ENCODE results near the gene FIGLA.

The FIGLA gene

DNA sequence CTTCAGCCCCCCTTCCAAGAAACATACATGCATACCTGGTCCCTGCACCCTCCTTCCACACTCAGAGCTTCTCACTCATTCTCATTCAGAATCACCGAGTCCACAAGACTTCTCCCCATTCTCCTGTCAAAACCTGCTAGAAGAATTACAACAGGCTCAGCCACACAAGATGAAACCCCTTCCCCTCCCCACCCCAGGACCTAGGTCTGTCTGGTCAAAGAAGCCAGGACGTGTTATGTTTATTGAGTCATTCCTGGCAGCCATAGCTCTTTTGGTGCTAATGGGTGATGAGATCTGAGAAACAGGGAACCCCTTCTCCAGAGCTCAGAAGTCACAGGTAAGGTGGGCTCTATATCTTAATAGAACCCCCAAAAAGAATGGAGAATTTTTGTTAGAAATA lies 21.0 kb downstream of the FIGLA start:
- DNase-seq: no peak

DNA sequence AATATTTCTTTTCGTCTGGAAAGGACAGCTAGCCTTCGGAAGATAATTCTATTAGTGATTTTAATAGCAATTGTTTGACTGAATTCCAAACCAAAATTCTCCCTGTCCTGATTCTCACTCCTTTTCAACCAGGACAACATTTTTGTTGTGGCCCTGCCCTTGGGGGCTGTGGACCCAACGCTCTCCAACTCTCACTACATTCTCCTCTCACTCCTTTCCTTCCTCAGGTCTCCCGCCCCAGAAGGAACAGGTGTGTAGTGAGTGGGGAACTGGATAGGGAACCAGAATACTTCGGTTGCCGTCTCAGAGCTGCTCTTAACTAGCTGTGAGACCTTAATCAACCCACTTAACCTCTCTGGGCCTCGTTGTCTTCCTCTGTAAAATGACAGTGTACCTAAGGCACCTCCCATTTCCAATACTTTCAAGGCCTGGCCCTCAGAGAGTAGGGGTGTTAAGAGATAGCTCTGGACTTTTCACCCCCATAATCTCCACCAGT lies 21.8 kb downstream of the FIGLA start:
- no peak for DNase-seq

DNA sequence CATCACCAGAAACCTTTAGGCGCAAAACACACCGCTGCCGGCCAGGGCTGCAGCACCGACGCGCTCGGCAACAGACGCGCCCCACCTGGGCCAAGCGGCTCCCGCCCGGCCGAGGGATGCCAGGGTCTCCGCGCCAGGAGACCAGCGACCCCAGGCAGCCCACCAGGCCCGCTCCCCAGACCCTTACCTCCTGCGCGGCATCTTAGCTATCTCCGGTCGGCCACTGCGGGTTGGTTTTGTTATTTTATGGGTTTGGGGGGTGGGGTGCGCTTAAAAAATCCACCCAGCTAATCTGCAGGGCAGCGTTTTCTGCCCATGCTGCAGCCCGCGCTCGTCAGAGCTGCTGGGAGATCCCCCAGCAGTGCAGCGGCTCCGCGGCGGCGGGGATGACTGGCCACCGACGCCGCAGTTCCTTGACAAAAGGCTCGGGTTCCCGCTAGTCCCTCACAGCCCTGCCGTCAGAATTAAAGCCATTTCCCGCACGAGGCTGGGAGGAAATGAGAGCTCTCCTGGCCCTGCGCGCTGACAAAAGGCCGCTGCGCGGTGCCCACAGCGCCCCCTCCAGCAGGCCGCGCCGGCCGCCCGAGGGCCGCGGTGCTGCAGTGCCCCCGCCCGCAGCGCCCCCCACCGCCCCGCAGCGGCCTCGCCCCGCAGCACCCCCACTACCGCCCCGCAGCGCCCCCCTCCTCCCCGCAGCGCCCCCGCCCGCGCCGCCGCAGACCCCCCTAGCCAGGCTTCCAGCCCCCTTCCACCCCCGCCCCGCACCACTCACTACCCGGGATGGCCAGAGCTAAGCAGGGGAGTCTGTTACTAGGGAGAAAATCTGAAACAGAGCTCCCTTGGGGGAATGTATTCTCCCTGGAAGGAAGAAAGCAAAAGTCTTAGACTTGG lies 22.5 kb downstream of the FIGLA start, which contains the start of gene ADD2:
ADD2 (minus strand) TSS at position 502 of the 891 bp plus-strand sequence. CDS start 61,792 bp downstream, outside the sequence.
- DNase-seq: peak; percentile 34

- peak; percentile 10 for DNase-seq
These were observed 23.3 kb downstream of the FIGLA start for GRCh38 chr2:70767079-70767698.

DNA sequence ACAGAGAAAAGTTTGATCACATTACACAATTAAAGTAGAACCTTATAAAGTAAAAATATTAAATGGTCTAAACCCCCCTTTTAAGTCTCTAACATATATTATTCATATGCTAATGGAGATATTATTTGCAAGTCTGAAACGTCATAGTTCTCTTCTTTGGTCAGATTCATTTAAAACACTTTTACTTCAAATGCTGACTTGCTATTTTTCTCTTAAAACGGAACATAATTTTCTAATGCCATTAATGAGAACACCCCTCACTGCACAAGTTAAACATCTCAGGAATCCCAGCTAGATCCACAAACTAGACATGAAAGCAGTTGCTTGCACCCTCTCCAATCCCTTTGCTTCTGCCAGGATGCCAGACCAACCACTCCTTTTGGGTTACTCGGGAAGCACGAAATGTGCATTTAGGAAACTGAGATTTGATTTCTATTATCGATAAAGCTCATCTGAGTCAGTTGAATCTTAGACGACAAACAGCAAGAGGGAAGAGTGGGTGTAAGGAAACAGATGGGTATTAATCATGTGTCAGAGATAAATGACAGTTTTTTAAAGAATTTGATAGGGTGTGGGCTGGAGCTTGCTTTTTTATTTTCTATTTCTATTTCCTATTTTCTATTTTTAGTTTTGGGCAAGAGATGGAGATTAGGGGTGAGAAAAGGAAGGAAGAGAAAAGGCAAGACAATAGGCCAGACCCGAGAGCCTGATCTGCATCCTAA lies 23.9 kb downstream of the FIGLA start:
- no peak for DNase-seq

- no peak for DNase-seq
These were observed 24.9 kb downstream of the FIGLA start for GRCh38 chr2:70765507-70765906.

GRCh38 chr2:70759446-70759845 lies 31.0 kb downstream of the FIGLA start:
- DNase-seq: no peak

DNA sequence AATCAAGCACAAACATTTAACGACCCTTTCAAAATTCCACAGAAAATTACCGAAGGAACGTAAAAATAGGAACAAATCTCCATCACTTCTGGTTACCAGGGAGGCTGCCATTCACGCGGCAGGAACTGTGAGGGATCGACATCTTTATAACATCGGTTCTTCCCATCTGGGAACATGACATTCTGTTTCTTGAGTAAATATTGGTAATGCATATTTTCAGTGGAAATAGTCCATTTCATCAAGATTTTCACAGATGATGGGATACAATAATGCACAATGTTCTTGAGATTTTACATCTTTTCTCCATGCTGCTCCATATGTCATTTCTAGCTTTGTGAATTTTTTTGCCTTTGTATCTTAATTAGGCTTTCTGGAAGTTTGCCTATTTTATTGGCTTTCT lies 32.5 kb downstream of the FIGLA start:
- no peak for DNase-seq

- DNase-seq: no peak
These were observed 33.1 kb downstream of the FIGLA start for GRCh38 chr2:70757360-70757759.

GRCh38 chr2:70756128-70756527 lies 34.3 kb downstream of the FIGLA start:
- no peak for DNase-seq

GRCh38 chr2:70753902-70754301 lies 36.5 kb downstream of the FIGLA start:
- no peak for DNase-seq

DNA sequence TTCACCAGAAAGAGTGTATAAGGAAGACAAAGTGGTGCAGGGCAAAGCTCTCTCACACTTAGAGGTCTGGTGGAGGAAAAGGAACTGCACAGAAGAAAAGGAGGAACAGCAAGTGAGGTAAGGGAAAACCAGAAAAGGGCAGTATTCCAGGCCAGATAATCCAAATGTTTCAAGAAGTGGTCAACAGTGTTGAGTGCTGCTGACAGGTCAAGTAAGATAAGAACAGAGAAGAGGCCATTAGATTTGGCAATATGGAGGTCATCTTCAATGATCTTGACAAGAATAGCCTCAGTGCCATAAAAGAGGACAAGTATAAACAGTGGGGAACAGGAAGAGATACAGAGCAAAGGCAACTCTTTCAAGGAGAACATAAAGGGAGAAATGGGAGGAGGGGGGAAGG lies 37.4 kb downstream of the FIGLA start:
- no peak for DNase-seq

DNA sequence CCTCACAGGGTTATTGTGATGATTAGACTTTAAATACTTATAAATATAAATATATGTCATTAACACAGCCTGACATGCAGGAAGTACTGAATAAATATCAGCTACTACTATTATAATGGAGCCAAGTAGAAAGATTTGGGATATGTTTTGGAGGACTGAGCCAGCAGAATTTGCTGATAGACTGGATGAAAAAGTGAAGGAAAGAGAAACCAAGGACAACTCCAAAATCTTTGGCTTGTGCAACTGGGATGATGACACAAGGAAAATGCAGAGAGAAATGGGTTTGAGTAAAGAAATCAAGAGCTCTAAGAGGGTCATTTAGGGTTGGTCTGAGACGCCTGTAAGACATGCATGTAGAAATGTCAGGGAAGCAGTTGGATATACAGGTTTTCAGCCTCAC lies 38.0 kb downstream of the FIGLA start:
- no peak for DNase-seq

GRCh38 chr2:70751881-70752280 lies 38.6 kb downstream of the FIGLA start:
- DNase-seq: no peak

DNA sequence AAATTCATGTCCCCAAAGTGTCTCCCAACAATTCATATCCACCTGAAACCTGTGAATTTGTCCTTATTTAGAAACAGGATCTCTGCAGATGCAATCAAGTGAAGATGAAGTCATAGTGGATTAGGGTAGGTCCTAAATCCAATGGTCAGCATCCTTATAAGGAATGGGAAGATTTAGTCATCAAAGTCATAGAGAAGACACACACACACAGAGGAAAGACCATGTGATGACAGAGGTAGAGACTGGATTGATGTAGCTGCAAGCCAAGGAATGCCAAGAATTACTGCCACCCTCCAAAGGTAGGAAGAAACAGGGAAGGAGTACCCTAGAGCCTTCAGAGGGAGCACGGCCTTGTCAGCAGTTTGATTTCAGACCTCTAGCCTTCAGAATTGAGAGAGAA lies 40.1 kb downstream of the FIGLA start:
- DNase-seq: no peak

DNA sequence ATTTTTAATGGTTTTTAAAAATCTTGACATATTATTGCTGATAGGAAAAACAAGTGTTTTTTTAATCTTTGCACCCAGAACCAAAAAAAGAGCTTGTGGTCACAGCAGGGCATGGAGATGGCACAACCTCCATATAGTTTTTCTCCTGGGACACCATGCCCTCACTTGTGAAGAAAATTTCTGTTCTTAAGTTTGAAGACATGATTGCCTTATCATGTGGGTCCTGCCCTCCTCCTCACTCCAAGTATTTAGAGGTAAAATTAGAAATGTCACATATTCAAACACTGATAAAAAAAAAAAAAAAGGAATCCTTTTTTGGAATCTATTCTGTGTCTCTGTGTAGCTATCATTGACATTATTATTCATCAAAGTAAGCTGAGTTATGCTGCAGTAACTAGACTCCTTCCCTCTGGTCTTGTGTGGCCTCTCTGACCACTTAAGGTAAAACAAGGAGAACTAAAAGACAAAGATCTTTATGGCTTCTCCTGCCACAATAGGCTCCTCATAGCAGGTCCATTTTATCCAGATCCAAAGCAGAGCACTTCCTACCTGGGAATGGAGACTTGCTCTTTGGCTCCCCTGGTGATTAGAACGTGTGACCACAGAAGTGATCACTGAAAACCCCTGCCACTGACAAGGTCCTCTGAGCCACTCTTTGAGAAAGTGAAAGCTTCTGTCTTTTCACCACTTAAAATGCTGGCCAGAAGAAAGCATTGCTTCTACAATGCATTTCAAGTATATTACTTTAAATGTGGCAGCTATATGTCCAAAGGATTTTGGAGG lies 42.2 kb downstream of the FIGLA start:
- no peak for DNase-seq

- DNase-seq: no peak
These were observed 43.2 kb downstream of the FIGLA start for GRCh38 chr2:70747284-70747683.

- DNase-seq: no peak
These were observed 44.1 kb downstream of the FIGLA start for GRCh38 chr2:70746094-70746974.

DNA sequence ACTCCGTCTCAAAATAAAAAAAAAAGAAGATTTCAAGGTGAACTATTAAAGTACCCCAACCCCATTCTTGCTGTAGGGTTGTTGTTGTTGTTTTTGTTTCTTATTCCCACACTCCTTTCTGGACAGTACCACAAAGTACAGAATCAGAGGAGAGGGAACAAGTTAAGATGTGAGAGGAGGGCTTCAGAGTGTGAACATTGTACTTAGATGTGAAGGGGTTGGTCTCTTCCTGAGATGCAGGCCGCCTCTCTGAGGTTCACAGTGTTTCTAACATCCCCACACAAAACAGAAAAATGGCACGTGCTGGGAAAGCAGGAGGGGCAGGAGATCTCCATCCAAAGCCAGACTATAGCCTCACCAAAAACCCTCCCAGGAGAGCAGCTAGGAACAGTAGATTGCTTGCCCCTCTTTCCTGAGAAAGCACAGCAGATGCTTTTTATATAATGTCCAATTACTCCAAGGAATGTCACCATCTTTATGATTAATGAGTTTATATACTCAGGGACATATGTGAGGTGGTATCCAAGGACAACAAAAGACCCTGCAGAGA lies 45.1 kb downstream of the FIGLA start:
- DNase-seq: no peak

DNA sequence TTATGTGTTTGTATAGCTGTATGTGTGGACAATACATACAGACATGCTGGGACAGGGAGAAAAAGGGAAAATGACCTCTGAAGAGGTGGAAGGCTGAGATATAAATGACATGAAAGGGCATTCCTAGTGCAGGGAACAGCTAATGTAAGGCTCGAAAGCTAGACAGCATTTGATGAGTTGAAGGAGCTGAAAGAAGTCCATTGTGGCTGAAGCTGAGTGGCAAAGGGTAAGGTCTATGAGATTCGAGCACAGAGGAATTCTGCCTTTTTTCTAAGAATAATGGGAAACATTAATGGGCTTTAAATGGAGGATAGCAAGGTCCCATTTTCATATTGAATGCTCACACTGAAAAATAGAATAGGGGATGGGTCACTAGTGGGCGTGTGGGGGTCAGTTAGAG lies 46.0 kb downstream of the FIGLA start:
- no peak for DNase-seq

GRCh38 chr2:70743677-70744076 lies 46.8 kb downstream of the FIGLA start:
- DNase-seq: no peak

Data from stimulated activated CD4-positive, alpha-beta T cell treated with anti-CD3 and anti-CD28 coated beads, Interleukin-12 subunit alpha, Interleukin-12 subunit beta, amount 100 ng/mL, for 4 hours (primary cell).